Fibroblast of villous mesenchyme (primary cell): Measurements from ENCODE around the gene CMIP. TPM values are rescaled to one million over a fixed set of nuclear protein-coding genes. Genes with fewer than 3 reads are reported as not detected.

Experiments
- DNase-seq: peaks from one replicate; pipeline ENCODE4 v3.0.0-alpha.2; 2010; ENCODE audit warnings: low read depth
- H3K4me3 ChIP-seq: 2 replicates; pipeline ENCODE4 v1.5.1; 2011; ENCODE audit warnings: low read depth, mild to moderate bottlenecking, low read length
- CTCF ChIP-seq: IDR thresholded peaks from 2 replicates; pipeline ENCODE4 v1.5.1; 2012; ENCODE audit warnings: low read depth, mild to moderate bottlenecking, low read length; ENCODE audit not compliant: insufficient read depth
- total RNA-seq: library from RNA; depleted of rRNA; stranded (reverse); fragments of >200 nt; gene quantifications from 2 replicates; pipeline ENCODE4 v1.2.3, GENCODE V29; 2012

The CMIP gene
- total RNA-seq, 1 donor = 7.8 TPM

- DNase-seq = no peak
- H3K4me3 ChIP-seq = no peak overlapping the region
- no peak for TF ChIP-seq CTCF
Measured at GRCh38 chr16:81700071-81700779, 255.6 kb downstream of the CMIP start.

GRCh38 chr16:81700780-81701165 is 256.2 kb downstream of the CMIP start:
- H3K4me3 ChIP-seq = no peak overlapping the region
- TF ChIP-seq CTCF = no peak
- DNase-seq = no peak

- H3K4me3 ChIP-seq = no peak overlapping the region
- no peak for TF ChIP-seq CTCF
- DNase-seq = no peak
Measured at GRCh38 chr16:81701296-81701970, 256.8 kb downstream of the CMIP start.

GRCh38 chr16:81702506-81702905 is 257.9 kb downstream of the CMIP start:
- no peak for TF ChIP-seq CTCF
- no peak for DNase-seq
- no peak overlapping the region for H3K4me3 ChIP-seq

- peak; percentile 88 for DNase-seq
- TF ChIP-seq CTCF = no peak
- peak overlapping the region; percentile 45 for H3K4me3 ChIP-seq
Measured at GRCh38 chr16:81703177-81704155, 258.9 kb downstream of the CMIP start.

- DNase-seq = no peak
- no peak for TF ChIP-seq CTCF
- H3K4me3 ChIP-seq = no peak overlapping the region
Measured at GRCh38 chr16:81705261-81705660, 260.7 kb downstream of the CMIP start.
